ENCODE results near the gene TTC7B.

DNA sequence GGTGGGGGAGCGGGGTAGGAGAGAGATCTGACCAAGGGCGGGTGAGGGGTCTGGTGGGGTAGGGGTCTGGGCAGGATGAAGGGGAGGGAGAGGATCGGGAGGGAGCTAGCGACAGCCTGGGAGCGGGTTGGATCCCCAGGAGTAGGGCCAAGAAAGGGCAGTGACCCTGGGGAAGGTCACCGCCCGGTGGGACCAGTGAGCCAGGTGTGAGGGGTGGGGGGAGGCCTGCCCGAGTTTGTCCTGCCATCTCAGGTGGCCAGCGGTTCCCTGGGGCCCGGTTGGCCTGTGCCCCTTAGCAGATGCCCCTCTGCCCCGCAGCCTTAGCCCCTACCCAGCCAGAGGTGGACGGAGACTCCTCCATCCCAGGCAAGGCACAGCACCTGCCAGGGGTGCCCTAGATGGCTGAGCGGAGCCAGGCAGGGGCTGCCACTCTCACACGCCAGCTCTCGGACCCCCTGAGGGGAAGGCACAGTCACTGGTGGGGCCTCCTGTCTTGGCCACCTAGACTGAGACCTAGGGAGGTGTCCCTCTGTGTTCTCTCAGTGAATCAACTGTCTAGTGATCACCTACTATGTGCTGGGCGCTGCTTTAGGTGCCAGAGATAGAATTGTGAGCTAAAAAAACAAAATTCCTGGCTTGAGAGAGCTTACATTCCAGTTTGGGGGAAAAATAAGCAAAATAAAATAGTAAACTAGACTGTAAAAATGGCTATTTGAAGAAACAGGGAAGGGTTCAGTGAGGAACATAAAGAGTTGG lies 629 bp upstream of the TTC7B start:
- TF ChIP-seq, protein P1, sequence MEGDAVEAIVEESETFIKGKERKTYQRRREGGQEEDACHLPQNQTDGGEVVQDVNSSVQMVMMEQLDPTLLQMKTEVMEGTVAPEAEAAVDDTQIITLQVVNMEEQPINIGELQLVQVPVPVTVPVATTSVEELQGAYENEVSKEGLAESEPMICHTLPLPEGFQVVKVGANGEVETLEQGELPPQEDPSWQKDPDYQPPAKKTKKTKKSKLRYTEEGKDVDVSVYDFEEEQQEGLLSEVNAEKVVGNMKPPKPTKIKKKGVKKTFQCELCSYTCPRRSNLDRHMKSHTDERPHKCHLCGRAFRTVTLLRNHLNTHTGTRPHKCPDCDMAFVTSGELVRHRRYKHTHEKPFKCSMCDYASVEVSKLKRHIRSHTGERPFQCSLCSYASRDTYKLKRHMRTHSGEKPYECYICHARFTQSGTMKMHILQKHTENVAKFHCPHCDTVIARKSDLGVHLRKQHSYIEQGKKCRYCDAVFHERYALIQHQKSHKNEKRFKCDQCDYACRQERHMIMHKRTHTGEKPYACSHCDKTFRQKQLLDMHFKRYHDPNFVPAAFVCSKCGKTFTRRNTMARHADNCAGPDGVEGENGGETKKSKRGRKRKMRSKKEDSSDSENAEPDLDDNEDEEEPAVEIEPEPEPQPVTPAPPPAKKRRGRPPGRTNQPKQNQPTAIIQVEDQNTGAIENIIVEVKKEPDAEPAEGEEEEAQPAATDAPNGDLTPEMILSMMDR (IDR thresholded peaks at IDR 0.05), result no peak
- TF ChIP-seq POLR2A (IDR thresholded peaks at IDR 0.05), result no peak

Measured in adrenal gland (tissue), 5 donors.